Endothelial cell of umbilical vein (primary cell): Measurements from ENCODE around the gene RAMP3. TPM values are rescaled to one million over a fixed set of nuclear protein-coding genes. Genes with fewer than 3 reads are reported as not detected.

Experiments used
- BruUV-seq: library from RNA; stranded (reverse); fragments of 400-500 nt; replicated peaks from 2 replicates; lab custom pipeline; 2021; lab: Mats Ljungman, UMichigan
- CTCF ChIA-PET: fragments of 300-600, 350-600 bp; sonication (Branson Sonifier 250); formaldehyde crosslinking; loops from one replicate; lab custom pipeline; 2021; ENCODE audit warnings: antibody characterized with exemption, inconsistent platforms; lab: Charles Lee
- POLR2A ChIA-PET: fragments of 300-600, 350-600 bp; sonication (Branson Sonifier 250); formaldehyde crosslinking; loops from one replicate; lab custom pipeline; 2021; ENCODE audit warnings: antibody characterized with exemption, inconsistent platforms; lab: Charles Lee
- DNase-seq: peaks from one replicate; pipeline ENCODE4 v3.0.0-alpha.2; 2011; ENCODE audit warnings: low read depth, low spot score
- FAIRE-seq: peaks from 2 replicates; lab custom pipeline; 2011; peaks lifted over from hg19 to GRCh38; lab: Jason Lieb, UNC
- H2AFZ ChIP-seq: 2 replicates; pipeline ENCODE4 v1.6.0; 2012; ENCODE audit warnings: low read depth, low read length, control low read depth, inconsistent platforms
- H3K27ac ChIP-seq: 2 replicates; pipeline ENCODE4 v1.5.1; 2011; ENCODE audit warnings: low read depth, mild to moderate bottlenecking, control low read depth, low read length, moderate library complexity; ENCODE audit not compliant: insufficient read depth
- H3K27me3 ChIP-seq, 2 experiments: 2 replicates each; pipeline versions ENCODE4 v1.6.0 to v1.6.1; 2011; ENCODE audit warnings: low read length in 2 of 2, mixed read lengths in 1 of 2; ENCODE audit not compliant: control insufficient read depth in 2 of 2, insufficient read depth in 2 of 2
- H3K36me3 ChIP-seq, 2 experiments: 2 replicates in 1 of 2; 3 replicates in 1 of 2; pipeline ENCODE4 v1.5.1; 2011; ENCODE audit warnings: low read length in 2 of 2, mild to moderate bottlenecking in 1 of 2, moderate library complexity in 1 of 2; ENCODE audit not compliant: control insufficient read depth in 2 of 2, insufficient read depth in 2 of 2; ENCODE audit errors: extremely low read depth in 1 of 2
- H3K4me1 ChIP-seq: 3 replicates; pipeline ENCODE4 v1.5.1; 2011; ENCODE audit warnings: mild to moderate bottlenecking, low read length; ENCODE audit not compliant: control insufficient read depth, insufficient read depth; ENCODE audit errors: extremely low read depth
- H3K4me2 ChIP-seq: 2 replicates; pipeline ENCODE4 v1.6.1; 2011; ENCODE audit warnings: low read length, control low read depth, mixed read lengths; ENCODE audit not compliant: insufficient read depth
- H3K4me3 ChIP-seq, 3 experiments: fragments of 200-600 bp in 1 of 3; sonication (generic), shearing (Covaris generic) in 1 of 3; replicated peaks in 1 of 3; 2 replicates each; pipeline ENCODE4 v1.5.1; 2011 to 2016; ENCODE audit warnings: control low read depth in 3 of 3, low read length in 3 of 3, mild to moderate bottlenecking in 2 of 3, inconsistent platforms in 1 of 3, low read depth in 1 of 3, moderate library complexity in 1 of 3; ENCODE audit not compliant: insufficient read depth in 1 of 3
- H3K79me2 ChIP-seq: 2 replicates; pipeline ENCODE4 v1.6.0; 2012; ENCODE audit warnings: low read length, inconsistent platforms; ENCODE audit not compliant: control insufficient read depth, insufficient read depth
- H3K9ac ChIP-seq: replicated peaks from 2 replicates; pipeline ENCODE3; 2011; ENCODE audit warnings: low read length, control low read depth; ENCODE audit not compliant: insufficient read depth; ENCODE audit errors: extremely low read depth
- H3K9me1 ChIP-seq: replicated peaks from 3 replicates; pipeline ENCODE4 v1.6.0; 2011; ENCODE audit warnings: mild to moderate bottlenecking, low read length; ENCODE audit not compliant: control insufficient read depth, insufficient read depth; ENCODE audit errors: extremely low read depth
- H3K9me3 ChIP-seq: replicated peaks from 2 replicates; pipeline ENCODE4 v1.5.1; 2012; ENCODE audit warnings: low read length, inconsistent platforms; ENCODE audit not compliant: control insufficient read depth, insufficient read depth
- H4K20me1 ChIP-seq: replicated peaks from 2 replicates; pipeline ENCODE3; 2011; ENCODE audit warnings: mild to moderate bottlenecking, low read length; ENCODE audit not compliant: control insufficient read depth, insufficient read depth; ENCODE audit errors: extremely low read depth
- EZH2 ChIP-seq: IDR thresholded peaks from 2 replicates; pipeline ENCODE4 v1.6.1; 2012; ENCODE audit warnings: borderline replicate concordance, low read depth, mild to moderate bottlenecking, moderate library complexity, low read length, inconsistent platforms; ENCODE audit not compliant: severe bottlenecking
- FOS ChIP-seq: IDR thresholded peaks from 2 replicates; pipeline ENCODE4 v1.6.1; 2011; ENCODE audit warnings: mild to moderate bottlenecking, low read length, moderate library complexity, borderline replicate concordance; ENCODE audit not compliant: insufficient read depth
- GATA2 ChIP-seq: IDR thresholded peaks from 2 replicates; pipeline ENCODE4 v1.7.0; 2011; ENCODE audit warnings: low read depth, mild to moderate bottlenecking, moderate library complexity, mixed read lengths, low read length; ENCODE audit not compliant: insufficient read length, insufficient read depth
- JUN ChIP-seq: IDR thresholded peaks from 2 replicates; pipeline ENCODE4 v1.6.1; 2011; ENCODE audit warnings: borderline replicate concordance, low read depth; ENCODE audit not compliant: insufficient read length, insufficient read depth
- MYC ChIP-seq: IDR thresholded peaks from one replicate; pipeline ENCODE4 v1.6.1; 2011; ENCODE audit warnings: mild to moderate bottlenecking, low read depth, low read length
- POLR2A ChIP-seq: IDR thresholded peaks from 2 replicates; pipeline ENCODE4 v1.6.1; 2012; ENCODE audit warnings: low read depth, mild to moderate bottlenecking, control low read depth, low read length
- POLR2AphosphoS5 ChIP-seq: IDR thresholded peaks from 2 replicates; pipeline ENCODE4 v1.6.1; 2012; ENCODE audit warnings: low read depth, mild to moderate bottlenecking, control low read depth, low read length, moderate library complexity; ENCODE audit not compliant: insufficient read depth
- dilution Hi-C: fragments of 300-500 bp; cut with MboI; formaldehyde crosslinking; loops from one replicate; pipeline ENCODE4 v1.15.0; 2019; ENCODE audit warnings: low sequenced_read_pairs; ENCODE audit not compliant: extremely low pct_ligation_motif_present
- intact Hi-C: fragments of 100-400 bp; cut with micrococcal nuclease; formaldehyde crosslinking; loops from one replicate; pipeline ENCODE4 v1.10.0; 2022
- polyA plus RNA-seq, 4 experiments: library from polyadenylated mRNA; depleted of rRNA in 3 of 4; stranded (reverse) in 3 of 4; unstranded in 1 of 4; fragments of >200 nt; gene quantifications; 2 replicates each; pipeline versions ENCODE4 v1.2.1 to v1.2.3, GENCODE V29; 2011 to 2012; ENCODE audit warnings: missing spikeins in 1 of 4
- total RNA-seq: library from RNA; stranded (reverse); gene quantifications from 2 replicates; pipeline ENCODE4 v1.2.3, GENCODE V29; 2021
- TF ChIP-seq, protein P1 (sequence below), 2 donors: IDR thresholded peaks; 1 replicate in 1 of 2; 2 replicates in 1 of 2; pipeline ENCODE4 v1.5.1; 2011; ENCODE audit warnings: low read length in 2 of 2, mild to moderate bottlenecking in 2 of 2, moderate library complexity in 2 of 2, control low read depth in 1 of 2, inconsistent platforms in 1 of 2, low read depth in 1 of 2; ENCODE audit not compliant: insufficient read depth in 1 of 2; ENCODE audit errors: extremely low read depth in 1 of 2
- TF ChIP-seq, protein P2 (sequence below): IDR thresholded peaks from 2 replicates; pipeline ENCODE4 v1.6.1; 2011; ENCODE audit not compliant: insufficient read depth, insufficient read length

Gene RAMP3
- total and polyA plus RNA-seq, 2 donors (not counting 3 experiments of a cell fraction or from before 2014, with no cell fraction given) = not detected

DNA sequence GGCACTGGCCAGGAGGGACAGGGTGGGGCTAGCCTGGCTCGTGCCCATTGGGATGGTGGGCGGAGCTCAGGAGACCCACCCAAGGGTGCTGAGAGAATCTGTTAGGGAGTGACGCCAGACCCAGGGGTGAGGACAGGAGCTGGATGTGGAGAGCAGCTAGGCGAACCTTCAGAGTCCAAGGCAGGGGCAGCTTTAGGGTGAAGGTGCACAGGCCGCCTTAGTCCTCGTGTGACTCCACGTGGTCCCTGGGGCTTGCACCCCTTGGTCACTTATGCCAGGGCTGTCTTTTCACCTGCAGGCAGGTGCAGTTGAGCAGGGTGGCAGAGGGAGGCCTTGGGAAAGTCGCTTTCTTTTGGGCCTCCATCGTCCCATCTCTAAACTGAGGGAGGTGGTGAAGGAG, 4.3 kb downstream of the RAMP3 start:
- no peak overlapping the region for H3K4me2 ChIP-seq
- peaks cover 18 to 19% of the 10 kb centered on the region in 2 experiments for H3K27me3 ChIP-seq
- H3K9me3 ChIP-seq = no peaks in the 10 kb centered on the region
- no peak for FAIRE-seq
- H3K9ac ChIP-seq = no peak overlapping the region
- DNase-seq = no peak
- no peaks in the 10 kb centered on the region for H3K36me3 ChIP-seq
- dilution Hi-C loops = no loop called here
- no peaks in the 10 kb centered on the region for H4K20me1 ChIP-seq
- CTCF ChIA-PET = no interaction called here
- H3K4me1 ChIP-seq = no peaks in the 10 kb centered on the region
- no peaks in the 10 kb centered on the region for H3K9me1 ChIP-seq
- intact Hi-C loops = no loop called here
- no peak overlapping the region for H2AFZ ChIP-seq
- no peak overlapping the region for H3K27ac ChIP-seq
- no peaks in the 10 kb centered on the region for H3K79me2 ChIP-seq
- POLR2A ChIA-PET = no interaction called here
- no peak overlapping the region for H3K4me3 ChIP-seq
- BruUV-seq = no TSS peak
- no peak for TF ChIP-seq MYC

DNA sequence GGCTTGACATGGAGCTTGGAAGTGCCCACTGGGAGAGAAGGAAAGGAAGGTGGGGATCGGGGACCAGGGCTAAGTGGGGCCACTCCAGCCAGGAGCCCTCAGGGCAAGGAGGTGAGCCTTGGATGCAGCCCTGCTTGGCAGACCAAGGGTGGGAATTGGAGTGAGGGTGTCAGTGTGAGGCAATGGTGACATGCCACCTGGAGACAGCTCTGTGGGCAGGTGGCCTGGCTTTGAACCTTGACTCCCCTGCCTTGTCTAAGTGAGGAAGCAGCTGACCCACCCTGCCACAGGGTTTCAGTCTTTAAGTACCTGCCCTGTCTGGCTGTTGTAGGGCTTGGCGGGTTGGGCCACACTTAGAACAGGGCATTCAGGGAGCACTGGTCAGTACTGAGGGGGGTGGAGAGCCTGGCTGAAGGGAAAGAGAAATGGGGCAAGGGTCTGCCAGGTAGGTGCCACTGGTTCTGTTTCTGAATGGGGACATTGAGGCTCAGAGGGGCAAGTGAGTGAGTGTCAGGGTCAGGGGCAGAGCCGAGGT, 4.8 kb downstream of the RAMP3 start:
- Histone ChIP-seq H3K36me3 (no peaks in the 10 kb centered on the region), H3K9me1 (no peaks in the 10 kb centered on the region), H3K27me3 (peaks cover 14 to 18% of the 10 kb centered on the region in 2 experiments), H3K27ac (no peak overlapping the region), H3K4me3 (no peak overlapping the region), H3K4me2 (no peak overlapping the region), H3K9ac (no peak overlapping the region), H3K9me3 (no peaks in the 10 kb centered on the region), H2AFZ (no peak overlapping the region), H3K79me2 (no peaks in the 10 kb centered on the region), H3K4me1 (no peaks in the 10 kb centered on the region), H4K20me1 (no peaks in the 10 kb centered on the region)
- CTCF ChIA-PET = no interaction called here
- TF ChIP-seq, protein P1, sequence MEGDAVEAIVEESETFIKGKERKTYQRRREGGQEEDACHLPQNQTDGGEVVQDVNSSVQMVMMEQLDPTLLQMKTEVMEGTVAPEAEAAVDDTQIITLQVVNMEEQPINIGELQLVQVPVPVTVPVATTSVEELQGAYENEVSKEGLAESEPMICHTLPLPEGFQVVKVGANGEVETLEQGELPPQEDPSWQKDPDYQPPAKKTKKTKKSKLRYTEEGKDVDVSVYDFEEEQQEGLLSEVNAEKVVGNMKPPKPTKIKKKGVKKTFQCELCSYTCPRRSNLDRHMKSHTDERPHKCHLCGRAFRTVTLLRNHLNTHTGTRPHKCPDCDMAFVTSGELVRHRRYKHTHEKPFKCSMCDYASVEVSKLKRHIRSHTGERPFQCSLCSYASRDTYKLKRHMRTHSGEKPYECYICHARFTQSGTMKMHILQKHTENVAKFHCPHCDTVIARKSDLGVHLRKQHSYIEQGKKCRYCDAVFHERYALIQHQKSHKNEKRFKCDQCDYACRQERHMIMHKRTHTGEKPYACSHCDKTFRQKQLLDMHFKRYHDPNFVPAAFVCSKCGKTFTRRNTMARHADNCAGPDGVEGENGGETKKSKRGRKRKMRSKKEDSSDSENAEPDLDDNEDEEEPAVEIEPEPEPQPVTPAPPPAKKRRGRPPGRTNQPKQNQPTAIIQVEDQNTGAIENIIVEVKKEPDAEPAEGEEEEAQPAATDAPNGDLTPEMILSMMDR (IDR thresholded peaks at IDR 0.05; ENCODE audit: extremely low read depth in 1 of 2, insufficient read depth in 1 of 2, low read depth in 1 of 2, low read length in 2 of 2) = no peak
- TF ChIP-seq MYC (no peak), GATA2 (no peak), FOS (no peak), POLR2AphosphoS5 (no peak), JUN (no peak), POLR2A (no peak), EZH2 (no peak)
- TF ChIP-seq, protein P2, sequence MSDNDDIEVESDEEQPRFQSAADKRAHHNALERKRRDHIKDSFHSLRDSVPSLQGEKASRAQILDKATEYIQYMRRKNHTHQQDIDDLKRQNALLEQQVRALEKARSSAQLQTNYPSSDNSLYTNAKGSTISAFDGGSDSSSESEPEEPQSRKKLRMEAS = no peak
- FAIRE-seq (no peak), DNase-seq (no peak)
- intact Hi-C loops = no loop called here
- dilution Hi-C loops = no loop called here
- POLR2A ChIA-PET = no interaction called here
- no TSS peak for BruUV-seq
